H1 (cell line): ENCODE results near the gene DIP2C. TPM values are rescaled to one million over a fixed set of nuclear protein-coding genes. Genes with fewer than 3 reads are reported as not detected.

Source experiments
- JUN ChIP-seq: IDR thresholded peaks from 2 replicates; pipeline ENCODE4 v1.6.1; 2011; ENCODE audit warnings: low read depth, mild to moderate bottlenecking, improper control_type of control experiment, low read length
- RAD21 ChIP-seq, 2 experiments: IDR thresholded peaks in 1 of 2; conservative IDR thresholded peaks in 1 of 2; 2 replicates each; pipeline ENCODE4 v1.6.1; 2011; ENCODE audit warnings: low read depth in 2 of 2, low read length in 2 of 2, improper control_type of control experiment in 1 of 2, inconsistent platforms in 1 of 2, mild to moderate bottlenecking in 1 of 2, moderate library complexity in 1 of 2
- TAF1 ChIP-seq: IDR thresholded peaks from 2 replicates; pipeline ENCODE4 v1.6.1; 2011; ENCODE audit warnings: mild to moderate bottlenecking, low read depth, low read length
- polyA plus RNA-seq, 7 experiments: library from polyadenylated mRNA; depleted of rRNA in 3 of 7; stranded (reverse) in 5 of 7; unstranded in 2 of 7; fragments of >200 nt in 5 of 7; fragments of 200-250 nt in 2 of 7; gene quantifications; 1 replicate in 5 of 7; 2 replicates in 1 of 7; 4 replicates in 1 of 7; pipeline versions ENCODE4 v1.2.1 to v1.2.3, GENCODE V29; 2011 to 2013; ENCODE audit warnings: missing spikeins in 2 of 7, mixed read lengths in 2 of 7
- total RNA-seq: library from RNA; stranded (reverse); fragmentation: NEBNext Ultra II Directional; extraction: Animal tissue kit (Norgen Biotek cat#: 25700); gene quantifications from 2 replicates; pipeline ENCODE4 v1.2.1, GENCODE V29; 2021

Gene DIP2C
- total and polyA plus RNA-seq, 2 of the 8 experiments (the other 6 are each of a cell fraction or from before 2014, with no cell fraction given): 3.8 to 9.3 TPM

GRCh38 chr10:556971-557637 is 132.4 kb downstream of the DIP2C start (continued):
- no peak for TF ChIP-seq RAD21 (IDR thresholded peaks at IDR 0.05 in 1 of 2, conservative IDR thresholded peaks at IDR 0.05 in 1 of 2; ENCODE audit: low read depth in 2 of 2, low read length in 2 of 2)
- no peak for TF ChIP-seq JUN
- TF ChIP-seq TAF1: no peak
